Transverse colon (tissue), 4 donors: ENCODE data around the gene STK17B. TPM values are rescaled to one million over a fixed set of nuclear protein-coding genes. Genes with fewer than 3 reads are reported as not detected.
"Not testable (repeated sequence)": the region's sequence is repeated elsewhere in the genome, so short reads cannot be mapped to it uniquely, and the experiment has no call there.

Experiments
- DNase-seq: peaks from one replicate; pipeline ENCODE4 v3.0.0-alpha.2; 2019
- H3K27ac ChIP-seq, 4 donors: fragments of 200-600 bp; sonication (generic); 2 replicates each; pipeline ENCODE4 v1.5.1; 2016 to 2018; ENCODE audit warnings: inconsistent platforms in 4 of 4
- H3K27me3 ChIP-seq: fragments of 200-600 bp; sonication (generic); 2 replicates; pipeline ENCODE4 v1.5.1; 2017; ENCODE audit warnings: inconsistent platforms
- H3K36me3 ChIP-seq, 4 donors: fragments of 200-600 bp; sonication (generic); 2 replicates each; pipeline ENCODE4 v1.5.1; 2017 to 2019; ENCODE audit warnings: inconsistent platforms in 4 of 4
- H3K4me1 ChIP-seq, 4 donors: fragments of 200-600 bp; sonication (generic); 2 replicates each; pipeline ENCODE4 v1.5.1; 2017 to 2020; ENCODE audit warnings: inconsistent platforms in 4 of 4
- H3K4me3 ChIP-seq, 4 donors: fragments of 200-600 bp; sonication (generic); 1 replicate in 1 of 4; 2 replicates in 3 of 4; pipeline versions ENCODE4 v1.5.1 to v1.6.1; 2017 to 2019; ENCODE audit warnings: inconsistent platforms in 4 of 4
- H3K9me3 ChIP-seq, 2 donors: fragments of 200-600 bp; sonication (generic); 2 replicates each; pipeline ENCODE4 v1.5.1; 2017 to 2019; ENCODE audit warnings: inconsistent platforms in 2 of 2
- EP300 ChIP-seq: sonication (generic); formaldehyde crosslinking; IDR thresholded peaks from one replicate; pipeline ENCODE4 v1.6.1; 2017; ENCODE audit warnings: antibody characterized with exemption, low read depth
- POLR2A ChIP-seq: fragments of 450-650 bp; IDR thresholded peaks from one replicate; pipeline ENCODE4 v1.6.1; 2016; ENCODE audit warnings: antibody characterized with exemption, mild to moderate bottlenecking, moderate library complexity
- POLR2AphosphoS5 ChIP-seq, 3 donors: sonication (generic); formaldehyde crosslinking; IDR thresholded peaks; one replicate each; pipeline ENCODE4 v1.6.1; 2016; ENCODE audit warnings: antibody characterized with exemption in 3 of 3
- WGBS, 2 donors: methylation state at CpG; one replicate each; pipeline ENCODE4 v1.1.5; 2018; ENCODE audit warnings: low coverage in 1 of 2; 5-methylcytosine and 5-hydroxymethylcytosine counted together
- in situ Hi-C, 4 donors: fragments of 200-750 bp; cut with MboI; loops; one replicate each; pipeline versions ENCODE4 v1.15.0 to v1.15.1; 2017; ENCODE audit warnings: low sequenced_read_pairs in 3 of 4, low pct_ligation_motif_present in 1 of 4, low pct_unique_long_range_greater_than_20kb in 1 of 4
- intact Hi-C: fragments of 100-400 bp; cut with DNase I; formaldehyde crosslinking; loops from one replicate; pipeline ENCODE4 v1.15.1; 2023; ENCODE audit warnings: low total_unique reads
- total RNA-seq, 4 donors: library from RNA; depleted of rRNA; stranded (reverse); fragments of >200 nt; gene quantifications; one replicate each; pipeline ENCODE4 v1.1.0, GENCODE V29; 2016
- TF ChIP-seq, protein P1 (sequence below), 5 experiments: fragments of 200-600 bp in 3 of 5; fragments of 450-650 bp in 2 of 5; sonication (generic) in 3 of 5; IDR thresholded peaks; 1 replicate in 2 of 5; 2 replicates in 3 of 5; pipeline ENCODE4 v1.5.1; 2016 to 2017; ENCODE audit warnings: antibody characterized with exemption in 5 of 5, inconsistent platforms in 3 of 5, mild to moderate bottlenecking in 2 of 5, moderate library complexity in 1 of 5

STK17B gene
- total RNA-seq, 4 donors from 2014 or later: 16.7 to 80.3 (median 67.3) TPM

GRCh38 chr2:196096982-196097745, 74.2 kb downstream of the STK17B start:
- TF ChIP-seq, protein P1, sequence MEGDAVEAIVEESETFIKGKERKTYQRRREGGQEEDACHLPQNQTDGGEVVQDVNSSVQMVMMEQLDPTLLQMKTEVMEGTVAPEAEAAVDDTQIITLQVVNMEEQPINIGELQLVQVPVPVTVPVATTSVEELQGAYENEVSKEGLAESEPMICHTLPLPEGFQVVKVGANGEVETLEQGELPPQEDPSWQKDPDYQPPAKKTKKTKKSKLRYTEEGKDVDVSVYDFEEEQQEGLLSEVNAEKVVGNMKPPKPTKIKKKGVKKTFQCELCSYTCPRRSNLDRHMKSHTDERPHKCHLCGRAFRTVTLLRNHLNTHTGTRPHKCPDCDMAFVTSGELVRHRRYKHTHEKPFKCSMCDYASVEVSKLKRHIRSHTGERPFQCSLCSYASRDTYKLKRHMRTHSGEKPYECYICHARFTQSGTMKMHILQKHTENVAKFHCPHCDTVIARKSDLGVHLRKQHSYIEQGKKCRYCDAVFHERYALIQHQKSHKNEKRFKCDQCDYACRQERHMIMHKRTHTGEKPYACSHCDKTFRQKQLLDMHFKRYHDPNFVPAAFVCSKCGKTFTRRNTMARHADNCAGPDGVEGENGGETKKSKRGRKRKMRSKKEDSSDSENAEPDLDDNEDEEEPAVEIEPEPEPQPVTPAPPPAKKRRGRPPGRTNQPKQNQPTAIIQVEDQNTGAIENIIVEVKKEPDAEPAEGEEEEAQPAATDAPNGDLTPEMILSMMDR (IDR thresholded peaks at IDR 0.05): no peak
- TF ChIP-seq POLR2AphosphoS5 (IDR thresholded peaks at IDR 0.05): no peak
- TF ChIP-seq EP300: no peak
- TF ChIP-seq POLR2A: no peak
- peak overlapping the region in 2 of 4 donors; percentile 29 to 58 for H3K27ac ChIP-seq
- peaks cover 0 to 6% (median 3%) of the 10 kb centered on the region in 4 donors for H3K4me1 ChIP-seq
- DNase-seq: peak; percentile 18
- intact Hi-C loops (no loop called here), in situ Hi-C loops (loop anchor here in 1 of 4 donors (25.0 kb wide), 1 partner anchor 190 kb away; no protein-coding TSS in a partner anchor)
- WGBS, 2 donors: 62% methylated on average over 5 of the region's 5 CpGs; no CpG with 5 or more reads in 1 of the 2 donors
- no peaks in the 10 kb centered on the region for H3K36me3 ChIP-seq
- no peaks in the 10 kb centered on the region for H3K27me3 ChIP-seq
- no peaks in the 10 kb centered on the region for H3K9me3 ChIP-seq
- no peak overlapping the region for H3K4me3 ChIP-seq

- DNase-seq: no peak
- Histone ChIP-seq H3K27ac (peak overlapping the region in 1 of 4 donors; percentile 29), H3K9me3 (no peaks in the 10 kb centered on the region), H3K36me3 (no peaks in the 10 kb centered on the region), H3K27me3 (no peaks in the 10 kb centered on the region), H3K4me3 (no peak overlapping the region), H3K4me1 (peaks cover 0 to 6% (median 3%) of the 10 kb centered on the region in 4 donors)
- intact Hi-C loops: no loop called here
- TF ChIP-seq POLR2AphosphoS5 (IDR thresholded peaks at IDR 0.05) (no peak), POLR2A (no peak), EP300 (no peak)
- TF ChIP-seq, protein P1 (IDR thresholded peaks at IDR 0.05): no peak
- in situ Hi-C loops: loop anchor here in 1 of 4 donors (25.0 kb wide), 1 partner anchor 191 kb away; no protein-coding TSS in a partner anchor
- 48 to 68% methylated on average over 4 of the region's 4 CpGs for WGBS, 2 donors
These were observed 75.1 kb downstream of the STK17B start for GRCh38 chr2:196096264-196096663.

DNA sequence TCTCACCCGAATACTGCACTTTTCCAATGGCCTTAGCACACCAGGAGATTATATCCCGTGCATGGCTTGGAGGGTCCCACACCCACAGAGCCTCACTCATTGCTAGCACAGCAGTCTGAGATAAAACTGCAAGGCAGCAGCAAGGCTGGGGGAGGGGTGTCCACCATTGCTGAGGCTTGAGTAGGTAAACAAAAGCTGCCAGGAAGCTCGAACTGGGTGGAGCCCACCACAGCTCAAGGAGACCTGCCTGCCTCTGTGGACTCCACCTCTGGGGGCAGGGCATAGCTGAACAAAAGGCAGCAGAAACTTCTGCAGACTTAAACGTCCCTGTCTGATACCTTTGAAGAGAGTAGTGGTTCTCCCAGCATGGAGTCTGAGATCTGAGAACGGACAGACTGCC, 81.9 kb downstream of the STK17B start:
- in situ Hi-C loops: loop anchor here in 3 of 4 donors (10.0 to 25.0 kb wide), 2 partner anchors 185 to 198 kb away; no protein-coding TSS in a partner anchor

DNA sequence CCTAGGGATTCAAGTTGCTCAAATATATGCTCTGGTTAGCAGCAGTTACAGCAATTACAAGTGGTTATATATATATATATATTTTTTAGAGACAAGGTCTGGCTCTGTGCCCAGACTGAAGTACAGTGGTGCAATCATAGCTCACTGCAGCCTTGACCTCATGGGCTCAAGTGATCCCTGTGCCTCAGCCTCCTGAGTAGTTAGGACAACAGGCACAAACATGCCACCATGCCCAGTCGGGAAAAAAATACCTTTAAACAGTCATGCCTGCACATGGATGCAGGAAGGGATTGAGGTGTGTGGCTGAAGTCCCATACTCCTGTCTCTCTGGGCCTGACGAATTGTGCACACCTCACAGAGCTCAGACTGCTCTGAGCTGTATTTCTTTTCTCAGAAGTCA, 83.2 kb downstream of the STK17B start:
- intact Hi-C loops: no loop called here
- no peaks in the 10 kb centered on the region for H3K36me3 ChIP-seq
- DNase-seq: peak; percentile 66

More for the DNA sequence above, 81.9 kb downstream of the STK17B start:
- H3K4me3 ChIP-seq, H3K27ac ChIP-seq, intact Hi-C loops, H3K9me3 ChIP-seq, DNase-seq, H3K36me3 ChIP-seq, H3K27me3 ChIP-seq, H3K4me1 ChIP-seq: not testable (repeated sequence)
- 76% methylated on average over 5 of the region's 5 CpGs; no CpG with 5 or more reads in 1 of the 2 donors for WGBS, 2 donors

More for the DNA sequence above, 83.2 kb downstream of the STK17B start:
- WGBS, 2 donors: 55 to 67% methylated on average over 1 to 2 of the region's 2 CpGs
- Histone ChIP-seq H3K9me3 (peaks cover 4 to 8% of the 10 kb centered on the region in 2 donors), H3K27me3 (no peaks in the 10 kb centered on the region), H3K27ac (no peak overlapping the region), H3K4me1 (peaks cover 0 to 8% (median 2%) of the 10 kb centered on the region in 4 donors), H3K4me3 (no peak overlapping the region)
- TF ChIP-seq EP300: no peak
- TF ChIP-seq POLR2A: no peak
- no peak for TF ChIP-seq POLR2AphosphoS5 (IDR thresholded peaks at IDR 0.05)
- TF ChIP-seq, protein P1 (IDR thresholded peaks at IDR 0.05): no peak
- in situ Hi-C loops: loop anchor here in 3 of 4 donors (10.0 to 25.0 kb wide), 2 partner anchors 187 to 199 kb away; no protein-coding TSS in a partner anchor
